Psoas muscle (tissue), 7 donors: ENCODE data around the gene RALY. TPM values are rescaled to one million over a fixed set of nuclear protein-coding genes. Genes with fewer than 3 reads are reported as not detected.

Source experiments
- polyA plus RNA-seq, 3 donors: library from polyadenylated mRNA; stranded (reverse); fragments of 200-250 nt; gene quantifications; one replicate each; pipeline ENCODE4 v1.2.3, GENCODE V29; 2013
- total RNA-seq, 4 donors: library from RNA; stranded (reverse); fragmentation: NEBNext Ultra II Directional in 2 of 4; extraction: Animal tissue kit (Norgen Biotek cat#: 25700) in 2 of 4; gene quantifications; one replicate each; pipeline versions ENCODE4 v1.2.1 to v1.2.4, GENCODE V29; 2021 to 2023
- donor health status: healthy with polysubstance abuse.
- donor health status: DM: no; HTN: no; CAD: no; lungs with moderate emphysema.
- donor health status: Bipolar disorder and iron deficiency.
- donor health status: healthy.
- donor health status: DM: no; HTN: no; CAD: no.
- donor health status: DM: no; HTN: no; CAD: no.
- donor health status: DM: yes; HTN: yes; CAD: no.

The RALY gene
- total and polyA plus RNA-seq, 7 donors = 92.3 to 325 (median 120) TPM

Other genes starting within 250 kb of the RALY start
- 100 to 1,000 TPM in 3 of 4 donors, 10 to 100 TPM in 1; 72.5 to 151 (median 119) TPM for gene CHMP4B, start 182.6 kb upstream of the RALY start, total RNA-seq
- 100 to 1,000 TPM; 165 to 267 (median 226) TPM for gene CHMP4B, start 182.6 kb upstream of the RALY start, polyA plus RNA-seq
- 10 to 100 TPM; 49.4 to 88.9 (median 82.8) TPM for gene EIF2S2, start 118.3 kb downstream of the RALY start, total RNA-seq
- gene EIF2S2, start 118.3 kb downstream of the RALY start, polyA plus RNA-seq = 100 to 1,000 TPM in 2 of 3 donors, 10 to 100 TPM in 1; 95.8 to 219 (median 192) TPM
- not detected for gene ASIP, start 247.5 kb downstream of the RALY start, total RNA-seq
- under 1 TPM; 0.06 to 0.68 (median 0.40) TPM for gene ASIP, start 247.5 kb downstream of the RALY start, polyA plus RNA-seq